GM10266 (cell line): Measurements from ENCODE around the gene CIAO2B.

Experiments
- DNase-seq: peaks from one replicate; pipeline ENCODE4 v3.0.0; 2012; ENCODE audit errors: extremely low spot score
- TF ChIP-seq, protein P1 (sequence below): IDR thresholded peaks from 2 replicates; pipeline ENCODE4 v1.5.1; 2012; ENCODE audit warnings: mild to moderate bottlenecking, low read depth; ENCODE audit not compliant: control insufficient read depth, insufficient read depth; ENCODE audit errors: missing control alignments

Gene CIAO2B

DNA sequence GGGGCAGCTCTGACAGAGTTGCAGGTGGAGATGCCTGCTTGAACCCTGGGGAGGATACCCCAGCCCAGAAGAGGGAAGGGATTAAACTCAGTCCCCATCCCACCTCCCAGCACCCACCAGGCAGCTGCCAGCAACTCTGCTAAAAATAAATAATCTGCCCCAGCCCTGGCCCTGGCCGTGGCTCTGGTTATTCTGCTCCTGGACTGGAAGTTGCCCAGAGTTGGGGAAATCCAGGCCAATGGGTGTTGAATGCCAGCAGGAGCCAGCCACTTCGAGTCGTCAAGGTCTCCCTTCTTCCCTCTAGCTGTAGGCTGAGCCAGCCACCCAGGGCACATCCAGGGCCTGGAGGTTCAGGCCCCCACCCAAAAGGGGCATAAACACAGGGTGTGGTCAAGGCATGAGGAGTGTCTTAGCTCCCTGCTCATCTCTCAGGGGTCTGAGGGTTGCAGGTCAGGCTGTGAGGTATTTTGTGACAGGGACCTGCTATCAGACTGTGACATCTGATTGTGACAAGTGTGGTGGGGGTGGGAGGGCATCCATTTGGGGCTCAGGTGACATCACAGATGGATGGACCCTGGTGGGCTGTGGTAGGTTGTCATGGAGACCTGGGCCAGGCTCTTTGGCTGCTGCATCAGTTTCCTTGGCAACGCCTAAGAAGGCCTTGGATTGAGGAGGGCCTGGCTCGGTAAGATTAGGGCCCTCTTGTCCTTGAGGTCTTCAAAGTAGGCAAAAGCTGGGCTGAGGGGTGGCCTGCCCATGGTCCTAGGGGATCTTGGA is 7.8 kb downstream of the CIAO2B start:
- TF ChIP-seq, protein P1, sequence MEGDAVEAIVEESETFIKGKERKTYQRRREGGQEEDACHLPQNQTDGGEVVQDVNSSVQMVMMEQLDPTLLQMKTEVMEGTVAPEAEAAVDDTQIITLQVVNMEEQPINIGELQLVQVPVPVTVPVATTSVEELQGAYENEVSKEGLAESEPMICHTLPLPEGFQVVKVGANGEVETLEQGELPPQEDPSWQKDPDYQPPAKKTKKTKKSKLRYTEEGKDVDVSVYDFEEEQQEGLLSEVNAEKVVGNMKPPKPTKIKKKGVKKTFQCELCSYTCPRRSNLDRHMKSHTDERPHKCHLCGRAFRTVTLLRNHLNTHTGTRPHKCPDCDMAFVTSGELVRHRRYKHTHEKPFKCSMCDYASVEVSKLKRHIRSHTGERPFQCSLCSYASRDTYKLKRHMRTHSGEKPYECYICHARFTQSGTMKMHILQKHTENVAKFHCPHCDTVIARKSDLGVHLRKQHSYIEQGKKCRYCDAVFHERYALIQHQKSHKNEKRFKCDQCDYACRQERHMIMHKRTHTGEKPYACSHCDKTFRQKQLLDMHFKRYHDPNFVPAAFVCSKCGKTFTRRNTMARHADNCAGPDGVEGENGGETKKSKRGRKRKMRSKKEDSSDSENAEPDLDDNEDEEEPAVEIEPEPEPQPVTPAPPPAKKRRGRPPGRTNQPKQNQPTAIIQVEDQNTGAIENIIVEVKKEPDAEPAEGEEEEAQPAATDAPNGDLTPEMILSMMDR = no peak
- DNase-seq = no peak

DNA sequence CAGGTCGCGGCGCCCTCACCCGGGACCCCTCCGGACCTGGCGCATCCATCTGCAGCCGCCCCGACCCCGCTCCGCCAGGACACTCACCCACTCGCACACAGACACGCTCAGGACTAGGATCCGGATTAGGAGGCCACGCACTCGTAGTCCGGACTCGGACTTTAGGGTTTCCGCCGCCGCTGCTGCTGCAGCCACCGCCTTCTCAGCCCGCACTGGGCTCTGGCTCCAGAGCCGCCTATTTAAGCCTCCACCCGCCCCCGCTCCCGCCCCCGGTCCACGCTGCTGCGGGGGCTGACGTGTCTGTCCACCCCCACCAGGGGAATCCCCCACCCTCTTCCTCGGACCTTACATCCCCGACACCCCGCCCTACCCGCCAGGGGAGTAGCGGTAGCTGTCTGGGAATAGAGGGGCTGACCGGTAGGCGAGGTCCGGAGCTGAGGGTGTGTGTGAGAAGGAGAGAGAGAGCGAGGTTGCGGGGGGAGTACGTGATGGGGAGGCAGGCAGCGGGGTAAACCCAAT is 8.8 kb downstream of the CIAO2B start, which contains the start of gene RRAD:
TSS of gene RRAD (minus strand) at position 214 of the 519 bp plus-strand sequence. CDS start 356 bp downstream, outside the sequence.
- TF ChIP-seq, protein P1 = no peak
- peak; percentile 51 for DNase-seq

DNA sequence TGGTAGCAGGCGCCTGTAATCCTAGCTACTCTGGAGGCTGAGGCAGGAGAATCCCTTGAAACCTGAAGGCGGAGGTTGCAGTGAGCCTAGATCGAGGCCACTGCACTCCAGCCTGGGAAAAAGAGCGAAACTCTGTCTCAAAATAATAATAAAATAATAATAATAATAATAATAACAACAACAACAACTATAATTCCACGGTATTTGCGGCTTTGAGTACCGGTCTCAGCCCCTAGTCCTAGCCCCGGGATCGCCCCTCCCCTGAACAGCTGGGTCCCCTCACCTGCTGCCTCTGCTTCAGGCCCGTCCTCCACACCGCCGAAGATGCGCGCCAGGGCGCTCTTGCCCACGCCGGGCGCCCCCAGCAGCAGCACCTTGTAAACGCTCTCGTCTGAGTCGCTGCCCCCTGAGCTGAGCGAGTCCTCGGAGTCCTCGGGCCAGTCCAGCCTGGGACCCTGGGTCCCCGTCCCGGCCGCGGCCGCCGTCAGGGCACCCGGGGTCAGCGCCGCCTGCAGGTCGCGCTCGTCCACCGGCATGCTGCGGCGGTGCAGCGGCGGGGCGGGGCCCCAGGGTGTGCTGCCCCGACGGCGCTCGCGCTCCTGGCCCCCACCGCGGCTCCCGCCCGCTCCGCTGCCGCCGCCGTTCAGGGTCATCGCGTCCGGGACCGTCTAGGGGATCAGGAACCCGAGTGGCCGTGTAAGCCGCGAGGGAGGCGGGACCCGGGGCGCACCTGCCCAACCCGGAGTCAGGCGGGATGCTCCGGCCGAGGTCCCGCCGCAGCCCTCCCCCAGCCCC is 9.5 kb downstream of the CIAO2B start:
- TF ChIP-seq, protein P1 = peak; percentile 74
- peak; percentile 84 for DNase-seq

DNA sequence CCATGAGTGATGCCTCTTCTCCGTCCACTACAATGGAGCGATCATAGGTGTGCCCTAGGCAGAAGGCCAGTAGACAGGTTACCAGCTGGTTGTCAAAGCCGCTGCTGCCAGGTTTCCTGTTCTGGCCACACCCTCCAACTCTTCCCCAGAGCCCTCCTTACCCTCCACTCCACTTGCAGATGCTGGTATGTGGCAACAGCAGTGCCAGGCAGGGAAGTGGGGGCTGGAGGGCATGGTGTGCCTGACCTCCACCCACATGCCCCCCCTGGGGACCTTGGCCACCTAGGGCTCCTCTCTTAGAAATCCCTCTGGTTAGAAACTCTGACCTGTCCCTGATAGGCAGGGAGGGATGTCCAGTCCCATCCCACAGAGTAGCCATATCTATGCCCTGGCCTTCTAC is 10.3 kb downstream of the CIAO2B start:
- no peak for DNase-seq
- TF ChIP-seq, protein P1 = no peak

DNA sequence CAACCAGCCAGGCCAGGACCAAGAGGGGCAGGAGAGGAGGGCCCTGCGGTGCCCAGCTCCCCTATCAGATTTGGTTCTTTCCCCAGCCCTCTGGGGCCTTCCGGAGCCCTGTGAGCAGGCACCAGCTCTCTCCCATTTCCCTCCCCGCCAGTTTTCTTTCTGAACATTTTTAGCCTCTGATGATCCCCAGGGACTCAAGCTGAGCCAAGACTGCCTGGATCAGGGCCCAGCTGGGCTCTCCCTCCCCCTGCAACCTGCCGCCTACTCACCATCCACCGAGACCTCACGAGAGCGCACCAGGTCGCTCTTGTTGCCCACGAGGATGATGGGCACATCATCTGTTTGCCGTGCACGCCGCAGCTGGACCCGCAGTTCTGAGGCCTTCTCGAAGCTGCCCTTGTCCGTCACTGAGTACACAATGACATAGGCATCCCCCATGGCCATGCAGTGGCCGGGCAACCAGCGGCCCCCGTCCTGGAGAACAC is 10.9 kb downstream of the CIAO2B start:
- TF ChIP-seq, protein P1 = no peak
- DNase-seq = peak; percentile 37

DNA sequence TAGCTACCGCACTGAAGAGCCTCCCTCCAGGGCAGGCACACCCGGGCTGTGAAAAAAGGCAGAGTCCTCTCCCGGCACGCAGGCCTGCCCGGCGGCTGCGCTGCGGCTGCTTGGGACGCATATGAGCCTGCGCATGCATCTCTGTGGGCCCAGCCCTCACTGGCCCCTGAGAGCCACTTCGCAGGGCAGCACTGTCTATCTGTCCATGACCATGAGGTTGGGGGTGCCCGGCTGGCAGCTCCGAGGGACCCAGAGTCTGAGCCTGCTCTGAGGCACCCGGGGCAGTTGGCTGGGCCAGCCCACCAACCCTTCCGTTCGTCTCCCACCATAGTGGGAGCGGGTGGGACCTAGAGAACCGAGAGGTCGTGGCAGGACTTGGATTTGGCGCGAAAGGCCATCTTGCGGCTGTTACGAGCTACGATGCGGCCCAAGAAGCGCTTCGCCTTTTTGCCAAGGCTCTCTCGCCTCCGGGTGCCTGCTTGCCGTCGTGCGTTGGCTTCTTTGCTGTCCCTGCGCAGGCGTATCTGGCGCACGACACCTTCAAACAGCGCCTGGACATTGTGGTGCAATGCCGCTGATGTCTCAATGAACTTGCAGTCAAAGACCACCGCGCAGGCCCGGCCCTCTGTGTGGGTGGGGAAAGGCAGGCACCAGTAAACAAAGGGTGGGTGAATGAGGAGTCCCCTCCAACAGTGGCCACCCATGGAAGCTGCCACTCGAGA is 12.3 kb downstream of the CIAO2B start:
- DNase-seq = no peak
- TF ChIP-seq, protein P1 = no peak
